ENCODE measurements around the gene GALNT2. TPM values are rescaled to one million over a fixed set of nuclear protein-coding genes. Genes with fewer than 3 reads are reported as not detected.

The GALNT2 gene
- total RNA-seq, 1 donor from 2014 or later, result 31.9 TPM

DNA sequence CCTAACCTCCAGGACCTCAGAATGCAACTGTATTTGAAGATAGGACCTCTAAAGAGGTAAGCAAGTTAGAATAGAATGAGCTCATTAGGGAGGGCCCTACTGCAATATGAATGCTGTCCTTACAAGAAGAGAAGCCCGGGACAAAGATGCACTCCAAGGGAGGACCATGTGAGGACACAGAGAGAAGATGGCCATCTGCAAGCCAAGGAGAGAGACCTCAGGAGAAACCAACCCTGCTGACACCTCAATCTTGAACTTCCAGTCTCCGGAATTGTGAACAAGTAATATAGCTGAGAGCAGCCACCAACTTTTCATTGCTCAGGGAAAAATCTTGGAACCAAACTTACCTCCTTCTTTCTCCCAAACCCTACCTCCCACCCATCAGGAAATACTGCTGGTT lies 15.0 kb upstream of the GALNT2 start:
- FAIRE-seq (no peak), DNase-seq (ENCODE audit: low read depth) (no peak)
- TF ChIP-seq, protein P1, sequence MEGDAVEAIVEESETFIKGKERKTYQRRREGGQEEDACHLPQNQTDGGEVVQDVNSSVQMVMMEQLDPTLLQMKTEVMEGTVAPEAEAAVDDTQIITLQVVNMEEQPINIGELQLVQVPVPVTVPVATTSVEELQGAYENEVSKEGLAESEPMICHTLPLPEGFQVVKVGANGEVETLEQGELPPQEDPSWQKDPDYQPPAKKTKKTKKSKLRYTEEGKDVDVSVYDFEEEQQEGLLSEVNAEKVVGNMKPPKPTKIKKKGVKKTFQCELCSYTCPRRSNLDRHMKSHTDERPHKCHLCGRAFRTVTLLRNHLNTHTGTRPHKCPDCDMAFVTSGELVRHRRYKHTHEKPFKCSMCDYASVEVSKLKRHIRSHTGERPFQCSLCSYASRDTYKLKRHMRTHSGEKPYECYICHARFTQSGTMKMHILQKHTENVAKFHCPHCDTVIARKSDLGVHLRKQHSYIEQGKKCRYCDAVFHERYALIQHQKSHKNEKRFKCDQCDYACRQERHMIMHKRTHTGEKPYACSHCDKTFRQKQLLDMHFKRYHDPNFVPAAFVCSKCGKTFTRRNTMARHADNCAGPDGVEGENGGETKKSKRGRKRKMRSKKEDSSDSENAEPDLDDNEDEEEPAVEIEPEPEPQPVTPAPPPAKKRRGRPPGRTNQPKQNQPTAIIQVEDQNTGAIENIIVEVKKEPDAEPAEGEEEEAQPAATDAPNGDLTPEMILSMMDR (IDR thresholded peaks at IDR 0.05; ENCODE audit: insufficient read depth, low read length, severe bottlenecking), result no peak
- no peak overlapping the region for H3K4me3 ChIP-seq (ENCODE audit: low read depth, low read length)
- H3K27me3 ChIP-seq (ENCODE audit: control insufficient read depth, insufficient read depth, low read length), result no peaks in the 10 kb centered on the region
- H3K36me3 ChIP-seq (ENCODE audit: control insufficient read depth, insufficient read depth, low read length), result no peaks in the 10 kb centered on the region

DNA sequence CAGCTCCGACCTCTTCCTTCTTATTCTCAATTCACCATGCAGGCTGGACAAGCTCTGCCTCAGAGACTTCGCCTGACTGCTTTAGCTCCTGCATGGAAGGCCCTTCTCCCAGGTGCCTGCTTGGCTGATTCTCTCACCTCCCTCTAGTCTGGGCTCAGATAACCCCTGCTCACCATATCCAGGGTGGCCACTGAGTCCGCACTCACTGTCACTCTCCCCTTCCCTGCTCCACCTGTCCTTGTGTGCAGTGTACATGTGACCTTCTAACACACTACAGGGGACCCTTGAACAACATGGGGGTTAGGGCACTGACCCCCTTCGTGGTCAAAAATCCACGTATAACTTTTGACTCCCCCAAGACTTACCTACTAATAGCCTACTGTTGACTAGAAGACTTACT lies 14.4 kb upstream of the GALNT2 start:
- FAIRE-seq, result no peak
- H3K27me3 ChIP-seq (ENCODE audit: control insufficient read depth, insufficient read depth, low read length), result no peaks in the 10 kb centered on the region
- TF ChIP-seq, protein P1 (IDR thresholded peaks at IDR 0.05; ENCODE audit: insufficient read depth, low read length, severe bottlenecking), result no peak
- no peak overlapping the region for H3K4me3 ChIP-seq (ENCODE audit: low read depth, low read length)
- no peaks in the 10 kb centered on the region for H3K36me3 ChIP-seq (ENCODE audit: control insufficient read depth, insufficient read depth, low read length)
- DNase-seq (ENCODE audit: low read depth), result no peak

DNA sequence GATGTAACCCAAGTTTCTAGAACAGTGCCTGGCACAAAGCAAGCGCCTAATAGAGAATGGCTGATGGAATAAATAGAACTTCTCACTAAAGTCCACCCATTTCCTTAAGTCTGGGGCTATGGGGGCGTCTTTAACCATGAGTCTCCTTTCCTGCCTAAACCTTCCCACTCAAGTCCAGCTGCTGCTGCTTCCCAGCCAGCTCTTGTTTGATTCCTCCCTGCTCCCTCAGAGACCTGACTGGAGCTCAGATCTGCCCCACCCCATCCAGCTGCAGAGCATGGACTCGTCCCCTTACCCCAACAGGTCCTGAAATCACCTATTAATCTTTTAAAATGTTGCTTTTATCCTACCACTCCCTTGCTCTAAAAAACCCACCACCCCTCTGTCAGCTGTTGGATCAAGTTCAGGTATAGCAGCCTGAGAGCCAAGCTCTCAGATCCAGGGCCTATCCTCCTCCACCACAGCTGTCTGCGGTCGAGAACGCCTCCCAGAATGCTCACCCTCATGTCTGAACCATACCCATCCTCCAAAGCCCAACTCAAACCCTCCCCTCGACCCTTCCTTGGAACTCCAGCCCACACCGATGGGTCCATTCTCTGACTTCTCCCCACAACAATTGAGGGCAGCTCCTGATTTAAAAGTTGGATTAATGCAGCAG lies 12.8 kb upstream of the GALNT2 start:
- Histone ChIP-seq H3K36me3 (ENCODE audit: control insufficient read depth, insufficient read depth, low read length) (no peaks in the 10 kb centered on the region), H3K27me3 (ENCODE audit: control insufficient read depth, insufficient read depth, low read length) (no peaks in the 10 kb centered on the region), H3K4me3 (ENCODE audit: low read depth, low read length) (no peak overlapping the region)
- no peak for FAIRE-seq
- TF ChIP-seq, protein P1 (IDR thresholded peaks at IDR 0.05; ENCODE audit: insufficient read depth, low read length, severe bottlenecking), result no peak
- no peak for DNase-seq (ENCODE audit: low read depth)

DNA sequence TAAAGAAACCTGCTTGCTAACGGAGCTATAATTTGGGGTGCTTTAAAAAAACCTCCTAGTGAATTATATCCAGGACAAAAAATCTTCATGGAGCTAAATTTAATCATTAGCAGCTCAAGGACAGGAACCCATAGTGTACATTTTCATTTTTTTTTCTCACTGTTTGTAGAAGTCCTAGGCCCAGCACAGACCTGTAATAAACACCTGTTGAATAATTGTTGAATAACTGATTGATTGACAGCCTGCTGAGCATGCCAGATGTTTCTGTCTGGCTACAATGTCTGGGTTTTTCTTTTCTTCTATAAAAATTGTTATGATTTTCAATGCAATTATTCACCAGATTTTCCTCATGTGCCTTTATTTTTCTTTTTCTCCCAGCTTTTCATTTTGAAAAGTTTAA lies 10.9 kb upstream of the GALNT2 start:
- H3K4me3 ChIP-seq (ENCODE audit: low read depth, low read length), result no peak overlapping the region
- no peaks in the 10 kb centered on the region for H3K36me3 ChIP-seq (ENCODE audit: control insufficient read depth, insufficient read depth, low read length)
- TF ChIP-seq, protein P1 (IDR thresholded peaks at IDR 0.05; ENCODE audit: insufficient read depth, low read length, severe bottlenecking), result no peak
- no peaks in the 10 kb centered on the region for H3K27me3 ChIP-seq (ENCODE audit: control insufficient read depth, insufficient read depth, low read length)
- DNase-seq (ENCODE audit: low read depth) (no peak), FAIRE-seq (no peak)

DNA sequence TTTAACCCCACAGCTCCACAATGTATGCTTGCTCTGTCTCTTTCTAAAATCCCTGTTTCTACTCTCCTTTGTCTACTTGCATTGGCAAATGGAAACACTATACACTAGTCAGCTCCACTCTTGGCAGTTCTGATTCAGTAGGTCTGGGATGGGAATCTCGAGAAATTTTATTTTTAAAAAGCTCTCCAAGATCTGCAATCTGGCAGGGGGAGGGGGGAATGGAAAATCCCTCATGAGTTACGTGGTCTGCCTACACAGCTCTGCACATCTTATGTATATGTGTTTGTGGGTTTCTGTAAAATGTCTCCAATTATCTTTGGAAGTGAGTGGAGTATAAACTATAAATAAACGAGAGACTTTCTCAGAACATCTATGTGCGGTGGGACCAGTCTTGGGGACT lies 9.9 kb upstream of the GALNT2 start:
- H3K36me3 ChIP-seq (ENCODE audit: control insufficient read depth, insufficient read depth, low read length), result no peaks in the 10 kb centered on the region
- TF ChIP-seq, protein P1 (IDR thresholded peaks at IDR 0.05; ENCODE audit: insufficient read depth, low read length, severe bottlenecking), result no peak
- no peak overlapping the region for H3K4me3 ChIP-seq (ENCODE audit: low read depth, low read length)
- DNase-seq (ENCODE audit: low read depth) (no peak), FAIRE-seq (no peak)
- H3K27me3 ChIP-seq (ENCODE audit: control insufficient read depth, insufficient read depth, low read length), result no peaks in the 10 kb centered on the region
